Left renal cortex interstitium (tissue), 4 donors: ENCODE data around the gene ELP6. TPM values are rescaled to one million over a fixed set of nuclear protein-coding genes. Genes with fewer than 3 reads are reported as not detected.
"Not testable (repeated sequence)": the region's sequence is repeated elsewhere in the genome, so short reads cannot be mapped to it uniquely, and the experiment has no call there.

ENCODE experiments used
- DNase-seq, 4 donors: peaks; one replicate each; pipeline ENCODE4 v3.0.0-alpha.2; 2013; ENCODE audit warnings: low read depth in 4 of 4, low spot score in 2 of 4, missing footprints in 1 of 4
- polyA plus RNA-seq, 4 donors: library from polyadenylated mRNA; unstranded; fragments of 120-200 nt; gene quantifications; one replicate each; pipeline ENCODE4 v1.2.1, GENCODE V29; 2013; ENCODE audit not compliant: insufficient read length in 4 of 4

The ELP6 gene
- polyA plus RNA-seq, 4 donors: 43.6 to 50.9 (median 48.0) TPM

GRCh38 chr3:47469616-47470015, 43.9 kb downstream of the ELP6 start:
- DNase-seq: no peak

- DNase-seq: not testable (repeated sequence)
These were observed 45.2 kb downstream of the ELP6 start for GRCh38 chr3:47468315-47468714.

GRCh38 chr3:47464588-47464987, 48.9 kb downstream of the ELP6 start:
- no peak for DNase-seq

GRCh38 chr3:47459534-47460085, 53.9 kb downstream of the ELP6 start:
- DNase-seq: not testable (repeated sequence)

GRCh38 chr3:47456984-47457383, 56.5 kb downstream of the ELP6 start:
- no peak for DNase-seq

GRCh38 chr3:47455806-47456452, 57.6 kb downstream of the ELP6 start:
- DNase-seq: no peak

- DNase-seq: no peak
These were observed 60.9 kb downstream of the ELP6 start for GRCh38 chr3:47452453-47453215.

Other genes with a start within 250 kb of the ELP6 start
- gene KIF9, start 230.9 kb downstream of the ELP6 start, polyA plus RNA-seq: 10 to 100 TPM; 22.4 to 26.3 (median 24.1) TPM
- 10 to 100 TPM; 12.7 to 16.5 (median 14.8) TPM for gene KLHL18, start 230.8 kb downstream of the ELP6 start, polyA plus RNA-seq
- 10 to 100 TPM; 19.7 to 36.2 (median 29.3) TPM for gene PTPN23, start 132.7 kb downstream of the ELP6 start, polyA plus RNA-seq
- gene SCAP, start 37.8 kb downstream of the ELP6 start, polyA plus RNA-seq: 10 to 100 TPM; 67.5 to 97.3 (median 83.5) TPM
- gene CSPG5, start 65.2 kb upstream of the ELP6 start, polyA plus RNA-seq: 1 to 10 TPM in 3 of 4 donors, under 1 TPM in 1; 0.97 to 2.1 (median 1.3) TPM